ENCODE results near the gene CSN2. TPM values are rescaled to one million over a fixed set of nuclear protein-coding genes. Genes with fewer than 3 reads are reported as not detected.

CSN2 gene
- total RNA-seq, 2 experiments from 2014 or later: not detected

DNA sequence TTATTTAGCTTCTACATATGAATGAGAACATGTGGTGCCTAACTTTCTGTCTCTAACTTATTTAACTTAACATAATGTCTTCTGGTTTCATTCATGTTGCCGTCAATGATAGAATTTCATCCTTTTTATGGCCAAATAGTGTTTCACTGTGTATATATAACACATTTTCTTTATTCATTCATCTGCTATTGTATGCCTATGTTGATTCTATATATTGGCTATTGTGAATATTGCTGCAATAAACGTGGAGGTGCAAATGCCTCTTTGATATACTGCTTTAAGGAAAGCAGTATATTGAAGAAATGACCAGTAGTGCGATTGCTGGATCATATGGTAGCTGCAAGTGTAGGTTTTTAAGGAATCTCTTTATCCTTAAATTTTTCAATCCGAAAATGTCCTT, 44.7 kb downstream of the CSN2 start:
- Histone ChIP-seq H3K4me2 (ENCODE audit: low read length) (no peak overlapping the region), H4K20me1 (ENCODE audit: insufficient read depth, low read length) (no peaks in the 10 kb centered on the region), H3K79me2 (ENCODE audit: insufficient read depth, low read depth, low read length) (no peaks in the 10 kb centered on the region), H3K36me3 (ENCODE audit: insufficient read depth, low read length) (no peaks in the 10 kb centered on the region), H2AFZ (ENCODE audit: low read length) (no peak overlapping the region), H3K9me2 (ENCODE audit: insufficient read depth, low read length) (no peaks in the 10 kb centered on the region), H3K27ac (ENCODE audit: low read depth, low read length, poor library complexity, severe bottlenecking) (no peak overlapping the region), H3K4me1 (ENCODE audit: insufficient read depth, low read length, poor library complexity, severe bottlenecking) (no peaks in the 10 kb centered on the region), H3K4me3 (ENCODE audit: low read depth, low read length, poor library complexity, severe bottlenecking) (no peak overlapping the region), H3K9me3 (ENCODE audit: low read length) (no peaks in the 10 kb centered on the region)
- POLR2A ChIA-PET: interaction anchor here (0.6 kb wide), 1 partner anchor 154 kb away, joined by 3 read pairs; no protein-coding TSS in a partner anchor
- DNase-seq (ENCODE audit: low spot score): no peak
- no TSS peak for BruUV-seq (replicated peaks)
- intact Hi-C loops (cut with micrococcal nuclease; ENCODE audit: unreplicated experiment): no loop called here
- CTCF ChIA-PET (ENCODE audit: unreplicated experiment): no interaction called here
- no peak for TF ChIP-seq EZH2phosphoT487 (IDR thresholded peaks at IDR 0.05; ENCODE audit: borderline replicate concordance, low read depth, low read length)
- TF ChIP-seq, protein P1, sequence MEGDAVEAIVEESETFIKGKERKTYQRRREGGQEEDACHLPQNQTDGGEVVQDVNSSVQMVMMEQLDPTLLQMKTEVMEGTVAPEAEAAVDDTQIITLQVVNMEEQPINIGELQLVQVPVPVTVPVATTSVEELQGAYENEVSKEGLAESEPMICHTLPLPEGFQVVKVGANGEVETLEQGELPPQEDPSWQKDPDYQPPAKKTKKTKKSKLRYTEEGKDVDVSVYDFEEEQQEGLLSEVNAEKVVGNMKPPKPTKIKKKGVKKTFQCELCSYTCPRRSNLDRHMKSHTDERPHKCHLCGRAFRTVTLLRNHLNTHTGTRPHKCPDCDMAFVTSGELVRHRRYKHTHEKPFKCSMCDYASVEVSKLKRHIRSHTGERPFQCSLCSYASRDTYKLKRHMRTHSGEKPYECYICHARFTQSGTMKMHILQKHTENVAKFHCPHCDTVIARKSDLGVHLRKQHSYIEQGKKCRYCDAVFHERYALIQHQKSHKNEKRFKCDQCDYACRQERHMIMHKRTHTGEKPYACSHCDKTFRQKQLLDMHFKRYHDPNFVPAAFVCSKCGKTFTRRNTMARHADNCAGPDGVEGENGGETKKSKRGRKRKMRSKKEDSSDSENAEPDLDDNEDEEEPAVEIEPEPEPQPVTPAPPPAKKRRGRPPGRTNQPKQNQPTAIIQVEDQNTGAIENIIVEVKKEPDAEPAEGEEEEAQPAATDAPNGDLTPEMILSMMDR (conservative IDR thresholded peaks at IDR 0.05; ENCODE audit: low read length): no peak

DNA sequence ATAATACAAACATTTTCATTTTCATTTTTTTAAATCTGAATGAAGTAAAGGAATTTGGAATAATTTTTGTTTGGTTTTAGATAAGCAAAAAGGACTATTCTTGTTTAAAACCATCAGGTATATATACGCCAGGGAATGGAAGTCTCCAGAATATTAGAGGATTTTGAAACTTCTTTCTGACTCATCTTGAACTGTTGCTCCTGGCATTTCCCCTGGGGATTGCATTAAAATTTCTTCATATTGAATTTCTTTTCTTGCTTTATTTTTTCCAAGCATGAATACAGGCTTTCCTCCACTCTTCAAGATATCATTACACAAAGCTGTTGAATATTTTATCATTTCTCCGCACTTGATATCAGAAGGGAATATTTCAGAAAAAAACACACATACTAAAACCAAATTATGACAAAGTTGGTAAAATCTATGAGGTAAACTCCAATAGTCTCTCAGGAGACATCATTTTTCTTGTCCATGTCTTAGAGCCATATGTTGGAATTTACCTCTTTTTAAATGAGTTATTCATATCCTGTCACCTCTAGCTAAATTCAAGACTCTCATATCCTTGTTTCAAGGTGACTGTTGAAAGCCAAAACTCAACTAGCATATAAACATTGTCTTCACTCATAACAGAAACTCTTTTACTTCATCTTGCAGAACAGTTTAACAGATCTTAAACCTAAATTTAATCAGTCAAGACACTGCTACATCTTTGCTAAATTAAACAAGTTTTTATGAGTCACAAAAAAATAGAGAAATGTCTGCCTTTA, 55.3 kb downstream of the CSN2 start:
- no peak for DNase-seq (ENCODE audit: low spot score)
- TF ChIP-seq, protein P1 (conservative IDR thresholded peaks at IDR 0.05; ENCODE audit: low read length): no peak
- no peak for TF ChIP-seq EZH2phosphoT487 (IDR thresholded peaks at IDR 0.05; ENCODE audit: borderline replicate concordance, low read depth, low read length)
- H3K4me1 ChIP-seq (ENCODE audit: insufficient read depth, low read length, poor library complexity, severe bottlenecking): no peaks in the 10 kb centered on the region
- no peak overlapping the region for H3K27ac ChIP-seq (ENCODE audit: low read depth, low read length, poor library complexity, severe bottlenecking)
- BruUV-seq (replicated peaks): no TSS peak
- H3K4me2 ChIP-seq (ENCODE audit: low read length): no peak overlapping the region
- intact Hi-C loops (cut with micrococcal nuclease; ENCODE audit: unreplicated experiment): no loop called here
- no peaks in the 10 kb centered on the region for H4K20me1 ChIP-seq (ENCODE audit: insufficient read depth, low read length)
- H3K9me2 ChIP-seq (ENCODE audit: insufficient read depth, low read length): no peaks in the 10 kb centered on the region
- H3K4me3 ChIP-seq (ENCODE audit: low read depth, low read length, poor library complexity, severe bottlenecking): no peak overlapping the region
- H3K79me2 ChIP-seq (ENCODE audit: insufficient read depth, low read depth, low read length): no peaks in the 10 kb centered on the region
- CTCF ChIA-PET (ENCODE audit: unreplicated experiment): no interaction called here
- H3K36me3 ChIP-seq (ENCODE audit: insufficient read depth, low read length): no peaks in the 10 kb centered on the region
- POLR2A ChIA-PET: interaction anchor here (0.6 kb wide), 1 partner anchor 124 kb away, joined by 3 read pairs; no protein-coding TSS in a partner anchor
- no peak overlapping the region for H2AFZ ChIP-seq (ENCODE audit: low read length)
- H3K9me3 ChIP-seq (ENCODE audit: low read length): no peaks in the 10 kb centered on the region

DNA sequence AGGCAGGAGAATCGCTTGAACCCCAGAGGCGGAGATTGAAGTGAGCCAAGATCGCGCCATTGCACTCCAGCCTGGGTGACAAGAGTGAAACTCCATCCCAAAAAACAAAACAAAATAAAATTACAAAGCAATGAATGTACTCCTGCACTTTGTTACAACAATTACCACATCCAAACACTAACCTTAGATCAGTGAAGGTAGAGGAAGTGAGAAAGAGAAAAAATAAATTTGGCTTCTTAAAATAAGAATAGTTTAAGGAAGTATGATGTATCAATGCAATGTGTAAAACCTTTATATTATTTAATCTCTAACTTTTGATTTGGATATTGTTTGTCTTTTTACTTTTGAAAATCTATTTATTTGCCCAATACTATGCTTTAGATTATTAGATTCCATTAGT, 56.3 kb downstream of the CSN2 start:
- POLR2A ChIA-PET: interaction anchor here (0.7 kb wide), 1 partner anchor 19 kb away, joined by 3 read pairs; no protein-coding TSS in a partner anchor
- no peak overlapping the region for H3K4me3 ChIP-seq (ENCODE audit: low read depth, low read length, poor library complexity, severe bottlenecking)
- no peak overlapping the region for H2AFZ ChIP-seq (ENCODE audit: low read length)
- intact Hi-C loops (cut with micrococcal nuclease; ENCODE audit: unreplicated experiment): no loop called here
- no peaks in the 10 kb centered on the region for H3K36me3 ChIP-seq (ENCODE audit: insufficient read depth, low read length)
- H3K9me3 ChIP-seq (ENCODE audit: low read length): no peaks in the 10 kb centered on the region
- no peak overlapping the region for H3K27ac ChIP-seq (ENCODE audit: low read depth, low read length, poor library complexity, severe bottlenecking)
- no peak for DNase-seq (ENCODE audit: low spot score)
- H3K79me2 ChIP-seq (ENCODE audit: insufficient read depth, low read depth, low read length): no peaks in the 10 kb centered on the region
- H4K20me1 ChIP-seq (ENCODE audit: insufficient read depth, low read length): no peaks in the 10 kb centered on the region
- BruUV-seq (replicated peaks): no TSS peak
- CTCF ChIA-PET (ENCODE audit: unreplicated experiment): no interaction called here
- H3K4me2 ChIP-seq (ENCODE audit: low read length): no peak overlapping the region
- H3K4me1 ChIP-seq (ENCODE audit: insufficient read depth, low read length, poor library complexity, severe bottlenecking): no peaks in the 10 kb centered on the region
- no peak for TF ChIP-seq EZH2phosphoT487 (IDR thresholded peaks at IDR 0.05; ENCODE audit: borderline replicate concordance, low read depth, low read length)
- TF ChIP-seq, protein P1 (conservative IDR thresholded peaks at IDR 0.05; ENCODE audit: low read length): no peak
- H3K9me2 ChIP-seq (ENCODE audit: insufficient read depth, low read length): no peaks in the 10 kb centered on the region

Data from OCI-LY7 (cell line).